ENCODE measurements around the gene KCNJ11. TPM values are rescaled to one million over a fixed set of nuclear protein-coding genes. Genes with fewer than 3 reads are reported as not detected.

Gene KCNJ11
- total and polyA plus RNA-seq, 9 donors: 0.31 to 0.92 (median 0.46) TPM; not detected in 2

DNA sequence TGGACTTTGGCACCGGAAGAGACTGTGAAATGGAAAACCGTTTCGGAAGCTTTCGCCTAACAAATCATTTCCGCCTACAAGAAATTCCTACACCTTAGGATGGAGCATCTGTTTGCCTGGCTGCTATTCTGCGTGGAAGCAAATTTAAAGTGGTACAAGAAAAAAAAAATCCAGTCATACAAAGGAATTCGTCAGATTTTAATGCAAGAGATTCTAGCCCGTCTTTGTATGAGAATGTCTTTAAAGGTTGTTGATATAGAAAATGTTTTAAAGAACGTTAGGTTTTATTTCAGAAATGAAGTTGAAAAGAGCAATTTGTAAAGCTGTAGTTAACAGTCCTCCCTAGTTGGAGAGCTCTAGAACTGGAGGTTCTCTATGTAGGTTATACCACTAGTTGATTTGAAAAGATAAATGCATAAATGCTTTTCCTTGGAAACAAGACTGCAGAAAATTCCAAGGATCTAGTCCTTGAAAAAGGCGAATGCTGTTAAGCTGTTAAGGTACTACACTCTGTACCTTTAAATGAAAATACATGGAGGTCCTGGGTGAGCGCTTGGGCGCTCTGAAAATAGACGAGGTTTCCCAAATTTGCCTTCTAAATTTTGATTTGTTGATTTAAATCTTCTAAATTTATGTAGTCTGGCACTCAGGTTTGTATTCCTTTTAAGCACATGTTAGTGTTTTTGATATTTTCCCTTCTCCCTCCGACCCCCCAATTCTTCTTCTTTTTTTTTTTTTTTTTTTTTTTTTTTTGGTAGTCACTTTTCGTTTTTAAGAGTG, 34.4 kb downstream of the KCNJ11 start:
- no peak for TF ChIP-seq POLR2A (IDR thresholded peaks at IDR 0.05)
- no peak for TF ChIP-seq EP300 (IDR thresholded peaks at IDR 0.05)
- no peak for TF ChIP-seq CTCF (IDR thresholded peaks at IDR 0.05)
- WGBS, 3 donors: 5 to 7% (median 5%) methylated on average over 15 of the region's 15 CpGs
- H3K4me1 ChIP-seq (ENCODE audit: insufficient read depth): no peaks in the 10 kb centered on the region
- no peaks in the 10 kb centered on the region for H3K27me3 ChIP-seq
- no peaks in the 10 kb centered on the region for H3K9me3 ChIP-seq
- no peak for DNase-seq
- intact Hi-C loops (cut with DNase I): loop anchor here in 1 of 4 donors (5.0 kb wide), 1 partner anchor 77 kb away; the partner anchor contains the start of gene NUCB2
- H3K27ac ChIP-seq: peak overlapping the region in 1 of 2 donors; percentile 90
- H3K36me3 ChIP-seq: no peaks in the 10 kb centered on the region
- peak overlapping the region; percentile 67 for H3K4me3 ChIP-seq

- intact Hi-C loops (cut with DNase I): loop anchor here in 1 of 4 donors (5.0 kb wide), 1 partner anchor 76 kb away; the partner anchor contains the start of gene NUCB2
- H3K9me3 ChIP-seq: no peaks in the 10 kb centered on the region
- peak overlapping the region; percentile 83 to 90 for H3K27ac ChIP-seq
- H3K27me3 ChIP-seq: no peaks in the 10 kb centered on the region
- TF ChIP-seq EP300 (IDR thresholded peaks at IDR 0.05) (no peak), CTCF (IDR thresholded peaks at IDR 0.05) (peak in 1 of 3 donors; percentile 20), POLR2A (IDR thresholded peaks at IDR 0.05) (peak; percentile 42)
- H3K4me1 ChIP-seq (ENCODE audit: insufficient read depth): no peaks in the 10 kb centered on the region
- H3K4me3 ChIP-seq: peak overlapping the region; percentile 67
- 1% methylated on average over 66 to 69 of the region's 69 CpGs for WGBS, 3 donors
- no peaks in the 10 kb centered on the region for H3K36me3 ChIP-seq
- peak; percentile 70 to 83 (median 76) for DNase-seq
Measured at GRCh38 chr11:17352950-17353820, 35.3 kb downstream of the KCNJ11 start.

- WGBS, 3 donors: 1 to 3% (median 1%) methylated on average over 41 to 61 of the region's 61 CpGs
- Histone ChIP-seq H3K4me1 (ENCODE audit: insufficient read depth) (no peaks in the 10 kb centered on the region), H3K27me3 (no peaks in the 10 kb centered on the region), H3K36me3 (no peaks in the 10 kb centered on the region), H3K4me3 (peak within 1 kb of the TSS; percentile 67), H3K9me3 (no peaks in the 10 kb centered on the region), H3K27ac (peak within 1 kb of the TSS; percentile 83 to 90)
- peak; percentile 69 to 88 (median 79) for DNase-seq
- intact Hi-C loops (cut with DNase I): loop anchor here in 1 of 4 donors (5.0 kb wide), 1 partner anchor 74 kb away; the partner anchor contains the start of gene NUCB2
- TF ChIP-seq CTCF (IDR thresholded peaks at IDR 0.05): no peak
- peak; percentile 53 for TF ChIP-seq POLR2A (IDR thresholded peaks at IDR 0.05)
Measured at GRCh38 chr11:17351510-17352176, 36.8 kb downstream of the KCNJ11 start, which contains the start of gene NCR3LG1. Gene NCR3LG1, plus strand, starts transcription at chr11:17351800. Its CDS starts 170 bp downstream, at chr11:17351970.

GRCh38 chr11:17351172-17351509, 37.3 kb downstream of the KCNJ11 start:
- H3K36me3 ChIP-seq: no peaks in the 10 kb centered on the region
- no peaks in the 10 kb centered on the region for H3K9me3 ChIP-seq
- TF ChIP-seq CTCF (IDR thresholded peaks at IDR 0.05) (no peak), POLR2A (IDR thresholded peaks at IDR 0.05) (no peak), EP300 (IDR thresholded peaks at IDR 0.05) (no peak)
- H3K27ac ChIP-seq: peak overlapping the region; percentile 83 to 90
- no peak for DNase-seq
- no peaks in the 10 kb centered on the region for H3K4me1 ChIP-seq (ENCODE audit: insufficient read depth)
- 15 to 24% (median 17%) methylated on average over 12 of the region's 12 CpGs for WGBS, 3 donors
- no peaks in the 10 kb centered on the region for H3K27me3 ChIP-seq
- intact Hi-C loops (cut with DNase I): loop anchor here in 1 of 4 donors (5.0 kb wide), 1 partner anchor 74 kb away; the partner anchor contains the start of gene NUCB2
- H3K4me3 ChIP-seq: peak overlapping the region; percentile 67

All from ovary (tissue), 9 donors.